HEK293 (cell line): ENCODE data around the gene ITGB3.

Source experiments
- BCL11A ChIP-seq: fragments of 450-650 bp; formaldehyde crosslinking; IDR thresholded peaks from 2 replicates; pipeline ENCODE4 v1.5.1; 2016; ENCODE audit warnings: low read depth, missing biosample characterization, missing genetic modification characterization
- CTCF ChIP-seq: fragments of 450-650 bp; formaldehyde crosslinking; IDR thresholded peaks from 2 replicates; pipeline ENCODE4 v1.5.1; 2016; ENCODE audit warnings: missing biosample characterization, missing genetic modification characterization
- PRDM10 ChIP-seq: fragments of 450-650 bp; formaldehyde crosslinking; IDR thresholded peaks from 2 replicates; pipeline ENCODE4 v1.5.1; 2016; ENCODE audit warnings: missing biosample characterization, missing genetic modification characterization
- SP2 ChIP-seq: fragments of 450-650 bp; formaldehyde crosslinking; IDR thresholded peaks from 2 replicates; pipeline ENCODE4 v1.5.1; 2016; ENCODE audit warnings: missing biosample characterization, missing genetic modification characterization
- ZBTB7A ChIP-seq: fragments of 450-650 bp; formaldehyde crosslinking; IDR thresholded peaks from 2 replicates; pipeline ENCODE4 v1.5.1; 2016; ENCODE audit warnings: low read depth, missing biosample characterization, missing genetic modification characterization
- ZNF114 ChIP-seq: fragments of 450-650 bp; formaldehyde crosslinking; IDR thresholded peaks from 2 replicates; pipeline ENCODE4 v1.5.0; 2017; ENCODE audit warnings: missing biosample characterization, missing genetic modification characterization
- ZNF18 ChIP-seq: fragments of 450-650 bp; formaldehyde crosslinking; IDR thresholded peaks from 2 replicates; pipeline ENCODE4 v1.5.1; 2016; ENCODE audit warnings: missing biosample characterization, missing genetic modification characterization
- ZNF341 ChIP-seq: fragments of 450-650 bp; formaldehyde crosslinking; IDR thresholded peaks from 2 replicates; pipeline ENCODE4; 2016; ENCODE audit warnings: low read depth, missing biosample characterization, missing genetic modification characterization
- ZNF362 ChIP-seq: fragments of 450-650 bp; formaldehyde crosslinking; IDR thresholded peaks from 2 replicates; pipeline ENCODE4 v1.5.1; 2016; ENCODE audit warnings: missing biosample characterization, missing genetic modification characterization
- ZNF596 ChIP-seq: fragments of 450-650 bp; IDR thresholded peaks from 2 replicates; pipeline ENCODE4 v1.5.0; 2018; ENCODE audit warnings: missing biosample characterization, mild to moderate bottlenecking, missing genetic modification characterization, moderate library complexity
- ZSCAN5A ChIP-seq: fragments of 450-650 bp; formaldehyde crosslinking; IDR thresholded peaks from 2 replicates; pipeline ENCODE4 v1.5.1; 2016; ENCODE audit warnings: missing biosample characterization, missing genetic modification characterization

- TF ChIP-seq ZNF114 (tag by site-specific recombination) (no peak), SP2 (tag by site-specific recombination) (no peak), CTCF (tag by site-specific recombination) (no peak), ZNF596 (tag by site-specific recombination) (no peak), ZNF341 (no peak), ZNF18 (tag by site-specific recombination) (no peak), BCL11A (no peak), ZSCAN5A (no peak), ZNF362 (tag by site-specific recombination) (no peak), ZBTB7A (no peak), PRDM10 (tag by site-specific recombination) (no peak)
Measured at GRCh38 chr17:47212458-47212857, 41.2 kb upstream of the ITGB3 start.
